Stimulated activated CD4-positive, alpha-beta T cell treated with anti-CD3 and anti-CD28 coated beads, Interleukin-4, amount 100 ng/mL, for 4 hours (primary cell): ENCODE data around the gene PFN4.
"Not testable (repeated sequence)": the region's sequence is repeated elsewhere in the genome, so short reads cannot be mapped to it uniquely, and the experiment has no call there.

Experiments
- DNase-seq, 2 experiments: peaks; one replicate each; pipeline ENCODE4 v3.0.0-alpha.2; 2020

The PFN4 gene

GRCh38 chr2:24123195-24123921 is at the start of gene PFN4, which contains the start of gene FAM228B:
Gene PFN4, minus strand, starts transcription at chr2:24123334. Its CDS starts 799 bp downstream, at chr2:24122535.
Gene FAM228B, plus strand, starts transcription at chr2:24123469. Its CDS starts 893 bp downstream, at chr2:24124362.
- DNase-seq, result peak; percentile 47 to 57

GRCh38 chr2:24169023-24169422 is 45.9 kb upstream of the PFN4 start:
- DNase-seq, result no peak

- DNase-seq, result peak; percentile 9 to 35
Measured at GRCh38 chr2:24164416-24164973, 41.4 kb upstream of the PFN4 start.

GRCh38 chr2:24163601-24164000 is 40.5 kb upstream of the PFN4 start:
- no peak for DNase-seq

- DNase-seq, result no peak
Measured at GRCh38 chr2:24163186-24163585, 40.1 kb upstream of the PFN4 start.

GRCh38 chr2:24162494-24162893 is 39.4 kb upstream of the PFN4 start:
- DNase-seq, result no peak

GRCh38 chr2:24160761-24161160 is 37.6 kb upstream of the PFN4 start:
- no peak for DNase-seq

- no peak for DNase-seq
Measured at GRCh38 chr2:24159708-24160107, 36.6 kb upstream of the PFN4 start.

GRCh38 chr2:24158131-24158530 is 35.0 kb upstream of the PFN4 start:
- DNase-seq, result no peak

GRCh38 chr2:24153478-24153877 is 30.3 kb upstream of the PFN4 start:
- no peak for DNase-seq

- no peak for DNase-seq
Measured at GRCh38 chr2:24152413-24153197, 29.5 kb upstream of the PFN4 start.

- no peak for DNase-seq
Measured at GRCh38 chr2:24147364-24147763, 24.2 kb upstream of the PFN4 start.

- not testable (repeated sequence) for DNase-seq
Measured at GRCh38 chr2:24140305-24140704, 17.2 kb upstream of the PFN4 start.

- DNase-seq, result no peak
Measured at GRCh38 chr2:24132543-24132942, 9.4 kb upstream of the PFN4 start.

GRCh38 chr2:24125956-24126355 is 2.8 kb upstream of the PFN4 start:
- DNase-seq, result no peak

- no peak for DNase-seq
Measured at GRCh38 chr2:24123922-24124580, 917 bp upstream of the PFN4 start.

GRCh38 chr2:24122366-24123194 is 554 bp downstream of the PFN4 start:
- no peak for DNase-seq

GRCh38 chr2:24121469-24121868 is 1.7 kb downstream of the PFN4 start:
- no peak for DNase-seq

GRCh38 chr2:24121066-24121465 is 2.1 kb downstream of the PFN4 start:
- no peak for DNase-seq

GRCh38 chr2:24117902-24118301 is 5.2 kb downstream of the PFN4 start:
- DNase-seq, result no peak

- no peak for DNase-seq
Measured at GRCh38 chr2:24115057-24115456, 8.1 kb downstream of the PFN4 start.

- no peak for DNase-seq
Measured at GRCh38 chr2:24111407-24111901, 11.7 kb downstream of the PFN4 start.
